HepG2 (cell line): ENCODE measurements around the gene PDP2. TPM values are rescaled to one million over a fixed set of nuclear protein-coding genes. Genes with fewer than 3 reads are reported as not detected.
A peak's percentile ranks its signal among the peaks of the same experiment; 100 is the strongest.

ENCODE experiments used
- CEBPZ ChIP-seq: IDR thresholded peaks from 2 replicates; pipeline ENCODE4 v1.6.1; 2012; ENCODE audit warnings: low read length, improper control_type of control experiment
- ERF ChIP-seq: IDR thresholded peaks from 2 replicates; pipeline ENCODE4 v1.6.1; 2018; ENCODE audit warnings: missing biosample characterization, missing genetic modification reagents
- ETV5 ChIP-seq: IDR thresholded peaks from 2 replicates; pipeline ENCODE4 v1.6.1; 2018; ENCODE audit warnings: missing biosample characterization, missing genetic modification reagents, inconsistent platforms, borderline replicate concordance
- FOXO1 ChIP-seq: sonication (generic); formaldehyde crosslinking; IDR thresholded peaks from 2 replicates; pipeline ENCODE4 v1.4.0; 2020; ENCODE audit warnings: missing genetic modification reagents
- GATAD2A ChIP-seq: IDR thresholded peaks from 2 replicates; pipeline ENCODE4 v1.6.1; 2016
- HDAC2 ChIP-seq: sonication (generic); formaldehyde crosslinking; IDR thresholded peaks from 2 replicates; pipeline ENCODE4 v1.4.0; 2020; ENCODE audit warnings: missing genetic modification reagents
- KAT2B ChIP-seq: fragments of 150-350 bp; IDR thresholded peaks from 2 replicates; pipeline ENCODE4 v1.6.1; 2014; ENCODE audit warnings: low read depth, low read length, borderline replicate concordance
- KDM3A ChIP-seq: IDR thresholded peaks from 2 replicates; pipeline ENCODE4 v1.6.1; 2018; ENCODE audit warnings: low read depth, missing compliant biosample characterization
- KLF13 ChIP-seq: sonication (generic); formaldehyde crosslinking; IDR thresholded peaks from 2 replicates; pipeline ENCODE4 v1.4.0; 2020; ENCODE audit warnings: mild to moderate bottlenecking, missing genetic modification reagents
- KLF16 ChIP-seq, 2 experiments: sonication (generic) in 1 of 2; formaldehyde crosslinking in 1 of 2; IDR thresholded peaks; 2 replicates each; pipeline versions ENCODE4 v1.6.1 to v1.8.0; 2016 to 2023; ENCODE audit warnings: missing genetic modification reagents in 2 of 2, missing compliant biosample characterization in 1 of 2
- NCOA2 ChIP-seq: sonication (generic); formaldehyde crosslinking; IDR thresholded peaks from 2 replicates; pipeline ENCODE4 v1.8.0; 2022; ENCODE audit warnings: inconsistent platforms
- NFYB ChIP-seq: sonication (generic); formaldehyde crosslinking; IDR thresholded peaks from 2 replicates; pipeline ENCODE4 v1.4.0; 2020; ENCODE audit warnings: missing genetic modification reagents
- PHF8 ChIP-seq: sonication (generic); formaldehyde crosslinking; IDR thresholded peaks from 2 replicates; pipeline ENCODE4 v1.5.0; 2020; ENCODE audit warnings: missing genetic modification reagents
- SMC3 ChIP-seq: IDR thresholded peaks from 2 replicates; pipeline ENCODE4 v1.6.1; 2011; ENCODE audit warnings: low read length, improper control_type of control experiment
- SP140L ChIP-seq: sonication (generic); formaldehyde crosslinking; IDR thresholded peaks from 2 replicates; pipeline ENCODE4 v1.4.0; 2020; ENCODE audit warnings: missing genetic modification reagents, borderline replicate concordance
- TAF15 ChIP-seq: fragments of 200-400 bp; formaldehyde crosslinking; IDR thresholded peaks from one replicate; pipeline ENCODE4 v1.6.1; 2018; ENCODE audit warnings: mild to moderate bottlenecking, low read depth, low read length; ENCODE audit not compliant: poor library complexity, severe bottlenecking
- TEAD2 ChIP-seq: sonication (generic); formaldehyde crosslinking; IDR thresholded peaks from 2 replicates; pipeline ENCODE4 v1.9.0; 2021; ENCODE audit warnings: missing genetic modification reagents
- TFAP4 ChIP-seq: sonication (generic); IDR thresholded peaks from 2 replicates; pipeline ENCODE4 v1.6.1; 2016; ENCODE audit warnings: low read depth, borderline replicate concordance
- YEATS2 ChIP-seq: sonication (generic); formaldehyde crosslinking; IDR thresholded peaks from 2 replicates; pipeline ENCODE4 v1.4.0; 2020; ENCODE audit warnings: missing genetic modification reagents, borderline replicate concordance
- ZBTB7B ChIP-seq: sonication (generic); formaldehyde crosslinking; IDR thresholded peaks from 2 replicates; pipeline ENCODE4 v1.4.0; 2020; ENCODE audit warnings: missing genetic modification reagents
- ZFP90 ChIP-seq: sonication (generic); formaldehyde crosslinking; IDR thresholded peaks from 2 replicates; pipeline ENCODE4 v1.8.0; 2022; ENCODE audit warnings: missing genetic modification reagents, mild to moderate bottlenecking, inconsistent platforms, borderline replicate concordance
- ZFX ChIP-seq: sonication (generic); formaldehyde crosslinking; IDR thresholded peaks from 2 replicates; pipeline ENCODE4 v1.4.0; 2020; ENCODE audit warnings: mild to moderate bottlenecking, low read depth, missing genetic modification reagents, moderate library complexity
- ZNF224 ChIP-seq: sonication (generic); formaldehyde crosslinking; IDR thresholded peaks from 2 replicates; pipeline ENCODE4 v1.5.0; 2020; ENCODE audit warnings: mild to moderate bottlenecking, missing genetic modification reagents
- ZNF329 ChIP-seq: sonication (generic); formaldehyde crosslinking; IDR thresholded peaks from 2 replicates; pipeline ENCODE4 v1.9.0; 2021; ENCODE audit warnings: low read depth, mild to moderate bottlenecking, missing genetic modification reagents
- ZNF572 ChIP-seq: sonication (generic); formaldehyde crosslinking; IDR thresholded peaks from 2 replicates; pipeline ENCODE4 v1.5.1; 2020; ENCODE audit warnings: mild to moderate bottlenecking, missing genetic modification reagents
- ZNF672 ChIP-seq: sonication (generic); formaldehyde crosslinking; IDR thresholded peaks from 2 replicates; pipeline ENCODE4 v1.8.1; 2022; ENCODE audit warnings: missing genetic modification reagents
- polyA plus RNA-seq, 8 experiments: library from polyadenylated mRNA; depleted of rRNA in 3 of 8; stranded (reverse) in 7 of 8; unstranded in 1 of 8; fragments of >200 nt; fragmentation: Illumina TruSeq in 4 of 8; extraction: Trizol in 4 of 8; gene quantifications; 2 replicates each; pipeline versions ENCODE4 v1.2.1 to v1.2.3, GENCODE V29; 2011 to 2016; ENCODE audit warnings: low read depth in 4 of 8, missing spikeins in 1 of 8, mixed read lengths in 1 of 8; ENCODE audit not compliant: insufficient read depth in 1 of 8
- total RNA-seq, 5 experiments: library from RNA; depleted of rRNA; stranded (reverse); fragments of >200 nt; fragmentation: Illumina TruSeq; extraction: Trizol; gene quantifications; 2 replicates each; pipeline ENCODE4 v1.2.3, GENCODE V29; 2016; ENCODE audit warnings: low read depth in 1 of 5

The PDP2 gene
- total and polyA plus RNA-seq, 2 of the 13 experiments (the other 11 are each of a cell fraction or from before 2014, with no cell fraction given), result 12.8 to 15.8 TPM

GRCh38 chr16:66894948-66895688, 14.8 kb downstream of the PDP2 start (continued):
- peak; percentile 29; the same call in 1 of the 2 replicates for TF ChIP-seq YEATS2 (CRISPR knock-in tag)
- TF ChIP-seq FOXO1, result peak; percentile 44; the same call in 1 of the 2 replicates
- peak; percentile 86 for TF ChIP-seq KDM3A (CRISPR knock-in tag)
- no peak for TF ChIP-seq NFYB (CRISPR knock-in tag)
- TF ChIP-seq KLF13 (CRISPR knock-in tag), result no peak
- peak; percentile 63; the same call in 1 of the 2 replicates for TF ChIP-seq HDAC2 (CRISPR knock-in tag)
- TF ChIP-seq ZFP90 (CRISPR knock-in tag), result no peak
- TF ChIP-seq TFAP4, result peak; percentile 77; the same call in 1 of the 2 replicates
- 0 out of 2 replicates have a peak, but pooled peaks have one; percentile 48 for TF ChIP-seq SP140L (CRISPR knock-in tag)
- 0 out of 2 replicates have a peak, but pooled peaks have one; percentile 34 for TF ChIP-seq NCOA2
- TF ChIP-seq TAF15, result no peak
- peak; percentile 89 for TF ChIP-seq ERF (CRISPR knock-in tag)
- TF ChIP-seq ZNF224 (CRISPR knock-in tag), result peak; percentile 52; the same call in 1 of the 2 replicates
- no peak for TF ChIP-seq TEAD2
- TF ChIP-seq ZFX (CRISPR knock-in tag), result peak; percentile 77
- TF ChIP-seq SMC3, result peak; percentile 97
- peak; percentile 17; the same call in 1 of the 2 replicates for TF ChIP-seq ETV5
- peak; percentile 52 for TF ChIP-seq GATAD2A
- peak; percentile 73; the same call in 1 of the 2 replicates for TF ChIP-seq ZNF329 (CRISPR knock-in tag)
- TF ChIP-seq KLF16 (CRISPR knock-in tag; IDR thresholded peaks at IDR 0.05), result peak in 1 of 2 experiments; percentile 52; a peak in 1 of 4 replicates
- TF ChIP-seq PHF8 (CRISPR knock-in tag), result peak; percentile 44; the same call in 1 of the 2 replicates
- TF ChIP-seq ZNF572 (CRISPR knock-in tag), result peak; percentile 59; the same call in 1 of the 2 replicates
- TF ChIP-seq CEBPZ, result no peak
- 0 out of 2 replicates have a peak, but pooled peaks have one; percentile 29 for TF ChIP-seq ZBTB7B
- TF ChIP-seq ZNF672, result no peak
- TF ChIP-seq KAT2B, result no peak
